ENCODE data around the gene NLRP3.
"Not testable (repeated sequence)": the region's sequence is repeated elsewhere in the genome, so short reads cannot be mapped to it uniquely, and the experiment has no call there.

DNA sequence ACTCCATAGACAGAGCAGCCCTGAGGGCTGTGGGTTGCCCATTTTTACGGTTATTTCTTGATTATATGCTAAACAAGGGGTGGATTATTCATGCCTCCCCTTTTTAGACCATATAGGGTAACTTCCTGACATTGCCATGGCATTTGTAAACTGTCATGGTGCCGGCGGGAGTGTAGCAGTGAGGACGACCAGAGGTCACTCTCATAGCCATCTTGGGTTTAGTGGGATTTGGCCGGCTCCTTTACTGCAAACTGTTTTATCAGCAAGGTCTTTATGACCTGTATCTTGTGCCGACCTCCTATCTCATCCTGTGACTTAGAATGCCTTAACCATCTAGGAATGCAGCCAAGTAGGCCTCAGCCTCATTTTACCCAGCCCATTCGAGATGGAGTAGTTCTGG is 38.3 kb upstream of the NLRP3 start:
- not testable (repeated sequence) for TF ChIP-seq CTCF, POLR2A (IDR thresholded peaks at IDR 0.05)

Data from prostate gland (tissue), 2 donors.